Trophoblast cell (in vitro differentiated cells and primary cell): Measurements from ENCODE around the gene ZNF32.

Experiments
- DNase-seq, 2 donors: peaks; one replicate each; pipeline ENCODE4 v3.0.0-alpha.2; 2016
- H2AFZ ChIP-seq: 2 replicates; pipeline ENCODE4 v1.6.1; 2013; ENCODE audit warnings: low read length, moderate library complexity, mild to moderate bottlenecking; ENCODE audit not compliant: insufficient read depth, poor library complexity
- H2AK5ac ChIP-seq: 2 replicates; pipeline ENCODE4 v1.6.1; 2013; ENCODE audit warnings: mild to moderate bottlenecking, low read length
- H2BK120ac ChIP-seq: 2 replicates; pipeline ENCODE4 v1.6.1; 2013; ENCODE audit warnings: low read length, mild to moderate bottlenecking, moderate library complexity; ENCODE audit not compliant: insufficient read depth, poor library complexity
- H2BK12ac ChIP-seq: 2 replicates; pipeline ENCODE4 v1.6.1; 2013; ENCODE audit warnings: mild to moderate bottlenecking, low read length, moderate library complexity
- H2BK5ac ChIP-seq: 2 replicates; pipeline ENCODE4 v1.6.1; 2013; ENCODE audit warnings: low read length, low read depth, moderate library complexity, mild to moderate bottlenecking; ENCODE audit not compliant: poor library complexity
- H3K14ac ChIP-seq: 2 replicates; pipeline ENCODE4 v1.6.1; 2013; ENCODE audit warnings: mild to moderate bottlenecking, low read length
- H3K18ac ChIP-seq: 2 replicates; pipeline ENCODE4 v1.6.1; 2013; ENCODE audit warnings: mild to moderate bottlenecking, low read length
- H3K23ac ChIP-seq: 2 replicates; pipeline ENCODE4 v1.6.1; 2013; ENCODE audit warnings: low read length
- H3K27ac ChIP-seq: 2 replicates; pipeline ENCODE4 v1.5.1; 2013; ENCODE audit warnings: low read depth, mild to moderate bottlenecking, inconsistent platforms, low read length, moderate library complexity
- H3K27me3 ChIP-seq: 2 replicates; pipeline ENCODE4 v1.6.1; 2013; ENCODE audit warnings: inconsistent platforms, mild to moderate bottlenecking, low read length, moderate library complexity; ENCODE audit not compliant: insufficient read depth
- H3K36me3 ChIP-seq, 2 experiments: 1 replicate in 1 of 2; 2 replicates in 1 of 2; pipeline ENCODE4 v1.6.1; 2013; ENCODE audit warnings: low read length in 2 of 2, mild to moderate bottlenecking in 2 of 2, moderate library complexity in 1 of 2; ENCODE audit not compliant: insufficient read depth in 2 of 2, control insufficient read depth in 1 of 2
- H3K4ac ChIP-seq: 2 replicates; pipeline ENCODE4 v1.6.1; 2013; ENCODE audit warnings: low read depth, mild to moderate bottlenecking, low read length, moderate library complexity
- H3K4me1 ChIP-seq, 2 experiments: 1 replicate in 1 of 2; 2 replicates in 1 of 2; pipeline ENCODE4 v1.6.1; 2013; ENCODE audit warnings: low read length in 2 of 2, mild to moderate bottlenecking in 2 of 2, moderate library complexity in 1 of 2; ENCODE audit not compliant: insufficient read depth in 2 of 2, control insufficient read depth in 1 of 2
- H3K4me2 ChIP-seq: 2 replicates; pipeline ENCODE4 v1.6.1; 2013; ENCODE audit warnings: inconsistent platforms, mild to moderate bottlenecking, low read length, moderate library complexity
- H3K4me3 ChIP-seq: 2 replicates; pipeline ENCODE4 v1.5.1; 2013; ENCODE audit warnings: mild to moderate bottlenecking, low read depth, low read length, inconsistent platforms
- H3K79me1 ChIP-seq: one replicate; pipeline ENCODE4 v1.6.1; 2013; ENCODE audit warnings: low read length
- H3K79me2 ChIP-seq: 2 replicates; pipeline ENCODE4 v1.6.1; 2013; ENCODE audit warnings: low read length, mild to moderate bottlenecking; ENCODE audit not compliant: control insufficient read depth, insufficient read depth, poor library complexity
- H3K9ac ChIP-seq: 2 replicates; pipeline ENCODE4 v1.6.1; 2013; ENCODE audit warnings: mild to moderate bottlenecking, low read length
- H3K9me3 ChIP-seq: 2 replicates; pipeline ENCODE4 v1.6.1; 2013; ENCODE audit warnings: low read depth, mild to moderate bottlenecking, control low read depth, inconsistent platforms, low read length; ENCODE audit not compliant: insufficient read depth
- H4K12ac ChIP-seq: 2 replicates; pipeline ENCODE4 v1.6.1; 2013; ENCODE audit warnings: low read depth, mild to moderate bottlenecking, low read length, moderate library complexity
- H4K8ac ChIP-seq: 2 replicates; pipeline ENCODE4 v1.6.1; 2013; ENCODE audit warnings: low read depth, mild to moderate bottlenecking, low read length, moderate library complexity
- H4K91ac ChIP-seq: one replicate; pipeline ENCODE4 v1.6.1; 2013; ENCODE audit warnings: low read depth, mild to moderate bottlenecking, low read length, moderate library complexity
- WGBS: extraction: QIAGEN DNeasy Blood & Tissue Kit; methylation state at CpG from one replicate; pipeline ENCODE4 v1.1.7; 2013; ENCODE audit warnings: missing lambda C conversion rate; ENCODE audit not compliant: insufficient read length, insufficient coverage; ENCODE audit errors: extremely low coverage; 5-methylcytosine and 5-hydroxymethylcytosine counted together

Gene ZNF32

GRCh38 chr10:43619368-43619767 lies 29.3 kb downstream of the ZNF32 start:
- Histone ChIP-seq H3K18ac (no peak overlapping the region), H3K9me3 (peaks cover 1% of the 10 kb centered on the region), H3K79me2 (no peaks in the 10 kb centered on the region), H2AK5ac (no peak overlapping the region), H3K4me2 (no peak overlapping the region), H3K27me3 (no peaks in the 10 kb centered on the region), H4K91ac (no peak overlapping the region), H2AFZ (no peak overlapping the region), H3K79me1 (no peaks in the 10 kb centered on the region), H3K14ac (no peak overlapping the region), H2BK12ac (no peak overlapping the region), H3K4me1 (no peaks in the 10 kb centered on the region), H3K36me3 (no peaks in the 10 kb centered on the region), H3K4ac (no peak overlapping the region), H4K12ac (no peak overlapping the region), H2BK120ac (no peak overlapping the region), H3K9ac (no peak overlapping the region), H4K8ac (no peak overlapping the region), H3K4me3 (no peak overlapping the region), H3K23ac (no peak overlapping the region), H3K27ac (no peak overlapping the region), H2BK5ac (no peak overlapping the region)
- no peak for DNase-seq
- no CpG with 5 or more reads among the region's 2 CpGs for WGBS

DNA sequence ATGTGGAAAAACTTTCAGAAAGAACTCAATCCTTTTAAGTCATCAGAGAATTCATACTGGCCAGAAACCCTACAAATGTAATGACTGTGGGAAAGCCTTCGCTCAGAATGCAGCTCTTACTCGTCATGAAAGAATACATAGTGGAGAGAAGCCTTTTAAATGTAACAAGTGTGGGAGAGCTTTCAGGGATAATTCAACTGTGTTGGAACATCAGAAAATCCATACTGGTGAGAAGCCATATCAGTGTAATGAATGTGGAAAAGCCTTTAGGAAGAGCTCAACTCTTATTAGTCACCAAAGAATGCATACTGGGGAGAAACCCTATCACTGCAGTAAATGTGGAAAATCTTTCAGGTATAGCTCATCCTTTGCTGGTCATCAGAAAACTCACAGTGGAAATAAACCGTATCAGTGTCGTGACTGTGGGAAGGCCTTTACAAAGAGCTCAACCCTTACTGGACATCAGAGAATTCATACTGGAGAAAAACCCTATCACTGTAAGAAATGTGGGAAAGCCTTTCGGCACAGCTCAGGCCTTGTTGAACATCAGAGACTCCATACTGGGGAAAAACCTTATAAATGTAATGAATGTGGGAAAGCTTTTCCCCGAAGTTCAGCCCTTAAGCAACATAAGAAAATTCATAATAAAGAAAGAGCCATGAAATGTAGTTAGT lies 31.8 kb downstream of the ZNF32 start:
- Histone ChIP-seq H3K9me3 (peaks cover 1% of the 10 kb centered on the region), H3K4ac (no peak overlapping the region), H4K12ac (no peak overlapping the region), H3K27me3 (no peaks in the 10 kb centered on the region), H4K91ac (no peak overlapping the region), H3K4me3 (no peak overlapping the region), H2BK5ac (no peak overlapping the region), H2BK120ac (no peak overlapping the region), H3K79me1 (no peaks in the 10 kb centered on the region), H4K8ac (no peak overlapping the region), H3K4me2 (no peak overlapping the region), H2BK12ac (no peak overlapping the region), H3K27ac (no peak overlapping the region), H3K9ac (no peak overlapping the region), H2AK5ac (no peak overlapping the region), H3K36me3 (no peaks in the 10 kb centered on the region), H3K18ac (no peak overlapping the region), H3K23ac (no peak overlapping the region), H3K4me1 (no peaks in the 10 kb centered on the region), H3K14ac (no peak overlapping the region), H2AFZ (no peak overlapping the region), H3K79me2 (no peaks in the 10 kb centered on the region)
- no CpG with 5 or more reads among the region's 6 CpGs for WGBS
- DNase-seq = no peak

DNA sequence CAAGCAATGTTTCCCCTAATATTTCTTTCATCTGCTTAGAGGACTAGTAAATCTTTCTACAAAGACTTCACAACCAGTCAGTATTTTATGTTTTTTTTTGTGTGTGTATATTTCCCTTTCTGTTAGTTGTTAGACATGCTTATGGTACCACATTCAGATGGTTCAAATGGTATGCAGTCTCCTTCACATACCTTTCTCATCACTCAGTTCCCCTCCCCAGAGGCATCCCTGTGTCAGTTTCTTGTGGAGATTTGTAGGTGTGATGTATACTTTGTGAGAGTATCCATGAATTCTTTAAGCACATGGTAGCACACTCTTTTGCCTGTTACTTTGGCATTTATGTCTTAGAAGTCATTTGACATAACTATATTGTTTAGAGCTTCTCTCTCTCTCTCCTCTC lies 38.0 kb downstream of the ZNF32 start:
- Histone ChIP-seq H2AFZ (no peak overlapping the region), H3K4me3 (no peak overlapping the region), H3K14ac (no peak overlapping the region), H4K12ac (no peak overlapping the region), H3K23ac (no peak overlapping the region), H3K36me3 (no peaks in the 10 kb centered on the region), H4K91ac (no peak overlapping the region), H4K8ac (no peak overlapping the region), H2BK12ac (no peak overlapping the region), H2BK5ac (no peak overlapping the region), H3K9ac (no peak overlapping the region), H3K27ac (no peak overlapping the region), H2AK5ac (no peak overlapping the region), H3K9me3 (no peaks in the 10 kb centered on the region), H2BK120ac (no peak overlapping the region), H3K27me3 (no peaks in the 10 kb centered on the region), H3K4ac (no peak overlapping the region), H3K4me1 (peaks cover 0 to 6% of the 10 kb centered on the region in 2 experiments), H3K4me2 (no peak overlapping the region), H3K79me1 (peaks cover 2% of the 10 kb centered on the region), H3K79me2 (no peaks in the 10 kb centered on the region), H3K18ac (no peak overlapping the region)
- DNase-seq = no peak

- Histone ChIP-seq H3K79me2 (no peaks in the 10 kb centered on the region), H3K4ac (no peak overlapping the region), H4K12ac (no peak overlapping the region), H3K23ac (no peak overlapping the region), H3K4me2 (peak overlapping the region; percentile 93), H3K18ac (no peak overlapping the region), H2BK120ac (no peak overlapping the region), H3K4me3 (no peak overlapping the region), H3K4me1 (peaks cover 0 to 6% of the 10 kb centered on the region in 2 experiments), H4K8ac (no peak overlapping the region), H3K14ac (no peak overlapping the region), H2AFZ (no peak overlapping the region), H3K36me3 (no peaks in the 10 kb centered on the region), H2BK5ac (no peak overlapping the region), H2AK5ac (no peak overlapping the region), H3K9me3 (peaks cover 4% of the 10 kb centered on the region), H3K27ac (no peak overlapping the region), H3K79me1 (peaks cover 2% of the 10 kb centered on the region), H3K27me3 (no peaks in the 10 kb centered on the region), H3K9ac (no peak overlapping the region), H2BK12ac (no peak overlapping the region), H4K91ac (no peak overlapping the region)
- no peak for DNase-seq
- no CpG with 5 or more reads among the region's 10 CpGs for WGBS
Observed at GRCh38 chr10:43607199-43607573, 41.5 kb downstream of the ZNF32 start.
